H1 (cell line): ENCODE data around the gene TPP1. TPM values are rescaled to one million over a fixed set of nuclear protein-coding genes. Genes with fewer than 3 reads are reported as not detected.

Experiments
- CTCF ChIA-PET: fragments of 300-600 bp; sonication (Branson Sonifier 250); formaldehyde crosslinking; loops from one replicate; lab custom pipeline; 2021; ENCODE audit not compliant: partially characterized antibody; lab: Charles Lee
- POLR2A ChIA-PET: fragments of 300-600 bp; sonication (Branson Sonifier 250); formaldehyde crosslinking; loops from one replicate; lab custom pipeline; 2021; ENCODE audit warnings: inconsistent platforms; ENCODE audit not compliant: partially characterized antibody; lab: Charles Lee
- DNase-seq, 2 experiments: peaks; one replicate each; pipeline versions ENCODE4 v3.0.0 to v3.0.0-alpha.2; 2010 to 2022; ENCODE audit warnings: low spot score in 2 of 2, low read depth in 1 of 2, mixed read lengths in 1 of 2
- FAIRE-seq: peaks from 2 replicates; lab custom pipeline; 2011; peaks lifted over from hg19 to GRCh38; lab: Jason Lieb, UNC
- H2AFZ ChIP-seq: 2 replicates; pipeline ENCODE4 v1.8.1; 2012; ENCODE audit warnings: low read length, inconsistent platforms
- H2AK5ac ChIP-seq: 2 replicates; pipeline ENCODE4 v1.6.1; 2013; ENCODE audit warnings: low read depth, low read length
- H2BK120ac ChIP-seq: replicated peaks from 2 replicates; pipeline ENCODE3; 2013; ENCODE audit warnings: low read depth, low read length, inconsistent platforms
- H2BK12ac ChIP-seq: 2 replicates; pipeline ENCODE4 v1.6.1; 2013; ENCODE audit warnings: low read depth, low read length
- H2BK15ac ChIP-seq: 2 replicates; pipeline ENCODE4 v1.6.1; 2013; ENCODE audit warnings: low read length
- H2BK20ac ChIP-seq: 2 replicates; pipeline ENCODE4 v1.6.1; 2013; ENCODE audit warnings: low read length
- H2BK5ac ChIP-seq: 2 replicates; pipeline ENCODE4 v1.6.1; 2013; ENCODE audit warnings: low read depth, low read length
- H3K14ac ChIP-seq: 2 replicates; pipeline ENCODE4 v1.6.1; 2013; ENCODE audit warnings: inconsistent platforms; ENCODE audit not compliant: insufficient read length
- H3K18ac ChIP-seq: 2 replicates; pipeline ENCODE4 v1.6.1; 2013; ENCODE audit warnings: low read length; ENCODE audit errors: extremely low read depth
- H3K23ac ChIP-seq: 2 replicates; pipeline ENCODE4 v1.6.1; 2013; ENCODE audit warnings: inconsistent platforms; ENCODE audit not compliant: insufficient read length
- H3K23me2 ChIP-seq: 2 replicates; pipeline ENCODE4 v1.6.1; 2013; ENCODE audit warnings: low read depth, low read length
- H3K27ac ChIP-seq: 2 replicates; pipeline ENCODE4 v1.6.1; 2011; ENCODE audit warnings: low read depth, low read length, inconsistent platforms
- H3K27me3 ChIP-seq, 4 experiments: replicated peaks in 1 of 4; 1 replicate in 1 of 4; 2 replicates in 3 of 4; pipeline versions ENCODE4 v1.6.1 to v1.8.1; 2011 to 2013; ENCODE audit warnings: low read length in 3 of 4, mild to moderate bottlenecking in 3 of 4, inconsistent platforms in 2 of 4, mixed read lengths in 2 of 4, moderate library complexity in 1 of 4; ENCODE audit not compliant: control insufficient read depth in 3 of 4, insufficient read depth in 3 of 4; ENCODE audit errors: extremely low read depth in 1 of 4
- H3K36me3 ChIP-seq, 4 experiments: 2 replicates each; pipeline versions ENCODE4 v1.6.1 to v1.8.1; 2011 to 2013; ENCODE audit warnings: mild to moderate bottlenecking in 4 of 4, low read length in 3 of 4, moderate library complexity in 2 of 4, control low read depth in 1 of 4, inconsistent platforms in 1 of 4; ENCODE audit not compliant: insufficient read depth in 4 of 4, control insufficient read depth in 2 of 4
- H3K4ac ChIP-seq: replicated peaks from 2 replicates; pipeline ENCODE3; 2013; ENCODE audit warnings: low read length, low read depth, mixed read lengths, inconsistent platforms; ENCODE audit not compliant: insufficient read length
- H3K4me1 ChIP-seq, 4 experiments: replicated peaks in 1 of 4; 1 replicate in 1 of 4; 2 replicates in 3 of 4; pipeline versions ENCODE4 v1.6.1 to v1.8.1; 2011 to 2013; ENCODE audit warnings: low read length in 3 of 4, inconsistent platforms in 2 of 4, mixed read lengths in 1 of 4; ENCODE audit not compliant: insufficient read depth in 4 of 4, control insufficient read depth in 3 of 4
- H3K4me2 ChIP-seq, 2 experiments: 2 replicates each; pipeline versions ENCODE4 v1.6.1 to v1.8.1; 2011 to 2013; ENCODE audit warnings: low read depth in 2 of 2, low read length in 2 of 2, control low read depth in 1 of 2, inconsistent platforms in 1 of 2, mild to moderate bottlenecking in 1 of 2; ENCODE audit not compliant: insufficient read depth in 1 of 2
- H3K4me3 ChIP-seq, 4 experiments: fragments of 200-600, 300-600 bp in 1 of 4; sonication (generic), shearing (Covaris generic), sonication (Bioruptor Twin) in 1 of 4; 2 replicates each; pipeline versions ENCODE4 v1.5.1 to v1.8.1; 2011 to 2016; ENCODE audit warnings: low read length in 4 of 4, low read depth in 3 of 4, control low read depth in 2 of 4, inconsistent platforms in 2 of 4, mild to moderate bottlenecking in 2 of 4, mixed read lengths in 1 of 4, moderate library complexity in 1 of 4; ENCODE audit not compliant: insufficient read depth in 2 of 4; ENCODE audit errors: extremely low read depth in 1 of 4
- H3K56ac ChIP-seq: replicated peaks from 2 replicates; pipeline ENCODE3; 2013; ENCODE audit warnings: low read depth, mild to moderate bottlenecking, mixed read lengths, low read length, inconsistent platforms; ENCODE audit not compliant: insufficient read length
- H3K79me1 ChIP-seq: 2 replicates; pipeline ENCODE4 v1.6.1; 2013; ENCODE audit warnings: low read depth, low read length, control low read depth
- H3K79me2 ChIP-seq, 2 experiments: 2 replicates each; pipeline versions ENCODE4 v1.6.1 to v1.8.1; 2012 to 2013; ENCODE audit warnings: low read length in 2 of 2, mild to moderate bottlenecking in 2 of 2, inconsistent platforms in 1 of 2; ENCODE audit not compliant: insufficient read depth in 2 of 2, control insufficient read depth in 1 of 2
- H3K9ac ChIP-seq, 4 experiments: replicated peaks in 1 of 4; 1 replicate in 1 of 4; 2 replicates in 3 of 4; pipeline versions ENCODE4 v1.6.1 to v1.8.1; 2011 to 2013; ENCODE audit warnings: low read depth in 3 of 4, low read length in 3 of 4, control low read depth in 2 of 4, mild to moderate bottlenecking in 2 of 4, moderate library complexity in 2 of 4, inconsistent platforms in 1 of 4; ENCODE audit errors: extremely low read depth in 1 of 4
- H3K9me3 ChIP-seq, 2 experiments: 2 replicates each; pipeline versions ENCODE4 v1.6.1 to v1.8.1; 2012 to 2013; ENCODE audit warnings: mild to moderate bottlenecking in 2 of 2, moderate library complexity in 2 of 2, control low read depth in 1 of 2, inconsistent platforms in 1 of 2, low read depth in 1 of 2, low read length in 1 of 2, mixed read lengths in 1 of 2; ENCODE audit not compliant: insufficient read depth in 2 of 2
- H4K20me1 ChIP-seq, 2 experiments: replicated peaks in 1 of 2; 2 replicates each; pipeline versions ENCODE3 to v1.8.1; 2011 to 2013; ENCODE audit warnings: inconsistent platforms in 2 of 2, low read length in 2 of 2, mild to moderate bottlenecking in 1 of 2; ENCODE audit not compliant: insufficient read depth in 2 of 2, control insufficient read depth in 1 of 2
- H4K5ac ChIP-seq: 2 replicates; pipeline ENCODE4 v1.6.1; 2013; ENCODE audit warnings: low read length, low read depth, mixed read lengths, inconsistent platforms; ENCODE audit not compliant: insufficient read length
- H4K8ac ChIP-seq: 2 replicates; pipeline ENCODE4 v1.8.0; 2013; ENCODE audit warnings: mild to moderate bottlenecking, moderate library complexity, low read length, inconsistent platforms; ENCODE audit not compliant: insufficient read depth; ENCODE audit errors: extremely low read depth
- H4K91ac ChIP-seq: replicated peaks from 2 replicates; pipeline ENCODE3; 2013; ENCODE audit warnings: low read length, mixed read lengths, inconsistent platforms; ENCODE audit not compliant: insufficient read length
- CREB1 ChIP-seq: IDR thresholded peaks from 2 replicates; pipeline ENCODE4 v1.6.1; 2012; ENCODE audit warnings: inconsistent platforms
- EZH2 ChIP-seq: fragments of 200-600 bp; sonication (generic); IDR thresholded peaks from 2 replicates; pipeline ENCODE4 v1.7.1; 2012; ENCODE audit warnings: low read depth, mild to moderate bottlenecking, moderate library complexity, low read length, inconsistent platforms; ENCODE audit not compliant: severe bottlenecking
- FOSL1 ChIP-seq: IDR thresholded peaks from 2 replicates; pipeline ENCODE4 v1.6.1; 2011; ENCODE audit warnings: mild to moderate bottlenecking, low read depth, low read length, moderate library complexity; ENCODE audit not compliant: insufficient read depth
- GTF2F1 ChIP-seq: IDR thresholded peaks from 2 replicates; pipeline ENCODE4 v1.6.1; 2012; ENCODE audit warnings: low read depth, low read length, improper control_type of control experiment, borderline replicate concordance
- HDAC2 ChIP-seq, 2 experiments: fragments of 300-600 bp in 1 of 2; sonication (generic) in 1 of 2; IDR thresholded peaks; 2 replicates each; pipeline ENCODE4 v1.6.1; 2011 to 2012; ENCODE audit warnings: low read depth in 2 of 2, low read length in 2 of 2, mild to moderate bottlenecking in 2 of 2, moderate library complexity in 2 of 2, borderline replicate concordance in 1 of 2, inconsistent platforms in 1 of 2
- HDAC6 ChIP-seq: IDR thresholded peaks from one replicate; pipeline ENCODE4 v1.7.1; 2012; ENCODE audit warnings: low read depth, mild to moderate bottlenecking, inconsistent platforms, low read length, moderate library complexity
- KDM5A ChIP-seq: fragments of 200-600 bp; IDR thresholded peaks from 2 replicates; pipeline ENCODE4 v1.7.1; 2012; ENCODE audit warnings: mild to moderate bottlenecking, low read length, inconsistent platforms, mixed read lengths
- NANOG ChIP-seq: IDR thresholded peaks from 2 replicates; pipeline ENCODE4 v1.6.1; 2011; ENCODE audit warnings: low read length, low read depth, mild to moderate bottlenecking, inconsistent platforms; ENCODE audit not compliant: insufficient read depth, poor library complexity, severe bottlenecking
- POLR2AphosphoS5 ChIP-seq: IDR thresholded peaks from 2 replicates; pipeline ENCODE4 v1.6.1; 2011; ENCODE audit warnings: low read depth, low read length
- RBBP5 ChIP-seq: IDR thresholded peaks from 2 replicates; pipeline ENCODE4 v1.7.1; 2012; ENCODE audit warnings: low read depth, mild to moderate bottlenecking, inconsistent platforms, low read length, moderate library complexity, borderline replicate concordance
- SP1 ChIP-seq: IDR thresholded peaks from 2 replicates; pipeline ENCODE4 v1.6.1; 2011; ENCODE audit warnings: low read depth, low read length
- SP4 ChIP-seq: IDR thresholded peaks from 2 replicates; pipeline ENCODE4 v1.6.1; 2012; ENCODE audit warnings: low read length, inconsistent platforms
- SUZ12 ChIP-seq: fragments of 200-600 bp; sonication (generic); IDR thresholded peaks from 2 replicates; pipeline ENCODE4 v1.6.1; 2012; ENCODE audit warnings: mild to moderate bottlenecking, inconsistent platforms, low read length, moderate library complexity, mixed read lengths
- TAF1 ChIP-seq: IDR thresholded peaks from 2 replicates; pipeline ENCODE4 v1.6.1; 2011; ENCODE audit warnings: mild to moderate bottlenecking, low read depth, low read length
- YY1 ChIP-seq: IDR thresholded peaks from 2 replicates; pipeline ENCODE4 v1.6.1; 2011; ENCODE audit warnings: low read depth, mild to moderate bottlenecking, low read length
- WGBS, 2 experiments: shearing (Covaris generic) in 1 of 2; methylation state at CpG; one replicate each; pipeline versions ENCODE4 v1.1.6 to v1.1.7; 2013 to 2015; ENCODE audit warnings: low lambda C conversion rate in 2 of 2, mixed read lengths in 2 of 2, inconsistent platforms in 1 of 2, low coverage in 1 of 2, missing lambda C conversion rate in 1 of 2; ENCODE audit not compliant: insufficient replicate concordance in 2 of 2, insufficient coverage in 1 of 2, insufficient read length in 1 of 2; ENCODE audit errors: extremely low coverage in 1 of 2, missing lambda C conversion rate in 1 of 2; 5-methylcytosine and 5-hydroxymethylcytosine counted together
- polyA plus RNA-seq, 7 experiments: library from polyadenylated mRNA; depleted of rRNA in 3 of 7; stranded (reverse) in 5 of 7; unstranded in 2 of 7; fragments of >200 nt in 5 of 7; fragments of 200-250 nt in 2 of 7; gene quantifications; 1 replicate in 5 of 7; 2 replicates in 1 of 7; 4 replicates in 1 of 7; pipeline versions ENCODE4 v1.2.1 to v1.2.3, GENCODE V29; 2011 to 2013; ENCODE audit warnings: missing spikeins in 2 of 7, mixed read lengths in 2 of 7
- total RNA-seq: library from RNA; stranded (reverse); fragmentation: NEBNext Ultra II Directional; extraction: Animal tissue kit (Norgen Biotek cat#: 25700); gene quantifications from 2 replicates; pipeline ENCODE4 v1.2.1, GENCODE V29; 2021

TPP1 gene
- total and polyA plus RNA-seq, 2 of the 8 experiments (the other 6 are each of a cell fraction or from before 2014, with no cell fraction given), result 36.1 to 77.5 TPM

DNA sequence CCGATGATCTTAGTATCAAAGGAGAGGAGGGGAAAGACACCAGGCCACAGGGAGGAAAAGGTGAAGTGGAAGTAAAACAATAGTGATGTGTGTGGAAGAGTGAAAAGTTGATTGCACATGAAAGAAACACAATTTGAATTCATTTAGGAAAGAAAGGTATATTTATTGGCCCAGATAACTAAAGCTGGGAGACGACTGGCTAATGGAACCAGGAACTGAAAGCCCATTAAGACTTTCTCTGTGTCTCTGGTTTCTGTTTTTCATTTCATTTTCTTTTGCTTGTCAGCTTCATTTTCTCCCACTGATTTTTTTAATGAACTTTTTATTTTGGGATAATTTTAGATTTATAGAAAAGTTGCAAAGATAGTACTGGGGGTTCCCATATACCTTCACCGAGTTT lies 41.5 kb upstream of the TPP1 start:
- no peak overlapping the region for H4K91ac ChIP-seq
- no peak overlapping the region for H3K4me2 ChIP-seq
- POLR2A ChIA-PET, result interaction anchor here (0.7 kb wide), 1 partner anchor 10 kb away, joined by 3 read pairs; no protein-coding TSS in a partner anchor
- no peak overlapping the region for H2AFZ ChIP-seq
- H2BK5ac ChIP-seq, result no peak overlapping the region
- H3K18ac ChIP-seq, result no peak overlapping the region
- H2BK15ac ChIP-seq, result no peak overlapping the region
- no peak overlapping the region for H4K5ac ChIP-seq
- H2AK5ac ChIP-seq, result no peak overlapping the region
- H3K27me3 ChIP-seq, result peaks cover 1 to 19% (median 17%) of the 10 kb centered on the region in 4 experiments
- no peak overlapping the region for H2BK20ac ChIP-seq
- H3K4me1 ChIP-seq, result peaks cover 0 to 7% (median 3%) of the 10 kb centered on the region in 4 experiments; a peak in 2 of 7 replicates
- H4K8ac ChIP-seq, result no peak overlapping the region
- H3K9me3 ChIP-seq, result no peaks in the 10 kb centered on the region
- H2BK120ac ChIP-seq, result no peak overlapping the region
- 87% methylated on average over 3 of the region's 3 CpGs; no CpG with 5 or more reads in 1 of the 2 experiments for WGBS, 2 experiments
- H3K23ac ChIP-seq, result no peak overlapping the region
- H3K9ac ChIP-seq, result no peak overlapping the region
- FAIRE-seq (no peak), DNase-seq (no peak)
- peaks cover 7% of the 10 kb centered on the region for H3K23me2 ChIP-seq
- CTCF ChIA-PET, result no interaction called here
- H3K14ac ChIP-seq, result no peak overlapping the region
- no peak overlapping the region for H3K4ac ChIP-seq
- H3K27ac ChIP-seq, result no peak overlapping the region
- no peaks in the 10 kb centered on the region for H4K20me1 ChIP-seq
- no peak overlapping the region for H3K4me3 ChIP-seq
- H3K79me2 ChIP-seq, result no peaks in the 10 kb centered on the region
- no peaks in the 10 kb centered on the region for H3K79me1 ChIP-seq
- no peaks in the 10 kb centered on the region for H3K36me3 ChIP-seq
- H2BK12ac ChIP-seq, result no peak overlapping the region
- no peak overlapping the region for H3K56ac ChIP-seq
- TF ChIP-seq GTF2F1, result no peak
- no peak for TF ChIP-seq NANOG
- TF ChIP-seq FOSL1, result no peak
- no peak for TF ChIP-seq YY1
- TF ChIP-seq HDAC2 (IDR thresholded peaks at IDR 0.05; ENCODE audit: borderline replicate concordance in 1 of 2, low read depth in 2 of 2, low read length in 2 of 2), result no peak
- TF ChIP-seq SP1, result no peak
- no peak for TF ChIP-seq SP4
- no peak for TF ChIP-seq POLR2AphosphoS5
- TF ChIP-seq TAF1, result no peak
- TF ChIP-seq KDM5A, result no peak
- no peak for TF ChIP-seq CREB1
- TF ChIP-seq EZH2, result no peak
- TF ChIP-seq RBBP5, result no peak
- no peak for TF ChIP-seq HDAC6
- TF ChIP-seq SUZ12, result no peak
